HG02571 (cell line): ENCODE results near the gene WAPL.
A peak's percentile ranks its signal among the peaks of the same experiment; 100 is the strongest.
"Not testable (repeated sequence)": the region's sequence is repeated elsewhere in the genome, so short reads cannot be mapped to it uniquely, and the experiment has no call there.

ENCODE experiments used
- ATAC-seq: cut with Tn5 transposase; IDR thresholded peaks from one replicate; pipeline ENCODE4 v1.9.1; 2021; ENCODE audit warnings: mild to moderate bottlenecking, moderate library complexity; ENCODE audit not compliant: unreplicated experiment

Gene WAPL

DNA sequence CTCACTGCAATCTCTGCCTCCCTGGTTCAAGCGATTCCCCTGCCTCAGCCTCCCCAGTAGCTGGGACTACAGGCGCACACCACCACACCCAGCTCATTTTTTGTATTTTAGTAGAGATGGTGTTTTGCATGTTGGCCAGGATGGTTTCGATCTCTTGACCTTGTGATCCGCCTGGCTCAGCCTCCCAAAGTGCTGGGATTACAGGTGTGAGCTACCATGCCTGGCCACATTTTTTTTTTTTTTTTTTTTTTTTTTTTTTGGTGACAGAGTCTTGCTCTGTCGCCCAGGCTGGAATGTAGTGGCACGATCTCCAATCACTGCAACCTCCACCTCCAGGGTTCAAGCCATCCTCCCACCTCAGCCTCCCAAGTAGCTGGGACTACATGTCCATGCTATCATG is 4.1 kb upstream of the WAPL start:
- ATAC-seq: not testable (repeated sequence)

DNA sequence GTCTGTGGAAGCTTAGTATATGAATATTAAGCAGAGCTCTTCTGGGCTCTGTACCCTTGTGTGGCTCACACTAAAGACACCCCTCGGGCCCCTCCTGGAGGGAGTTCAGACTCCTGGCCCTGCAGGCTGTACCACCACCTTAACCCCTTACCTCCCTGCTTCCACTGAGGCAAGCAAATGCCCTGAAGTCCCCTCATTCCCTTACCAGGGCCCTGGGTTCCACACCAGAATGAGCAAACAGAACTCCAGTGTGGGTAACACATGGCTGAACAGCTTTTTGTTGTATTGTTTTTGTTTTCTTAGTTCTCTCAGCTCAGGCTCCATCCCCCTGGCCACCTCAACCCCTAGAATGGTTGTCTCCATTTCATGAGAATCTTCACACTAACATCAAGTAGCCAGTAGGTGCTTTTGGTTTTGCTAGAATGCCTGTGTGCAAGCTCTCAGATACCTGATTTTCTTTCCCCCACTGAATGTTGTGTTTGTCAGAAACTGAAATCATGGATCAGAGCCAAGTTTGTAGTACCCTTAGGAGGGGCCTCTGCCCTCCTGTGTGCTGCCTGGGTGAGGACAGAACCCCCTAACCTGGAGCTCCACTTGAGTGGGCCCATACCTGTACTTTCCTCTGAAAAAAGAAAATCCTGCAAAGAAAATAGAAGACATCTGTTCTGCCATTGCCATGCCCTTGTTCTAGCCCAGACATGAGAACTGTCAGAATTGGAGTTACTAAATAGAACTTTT is 2.8 kb upstream of the WAPL start:
- no peak for ATAC-seq

DNA sequence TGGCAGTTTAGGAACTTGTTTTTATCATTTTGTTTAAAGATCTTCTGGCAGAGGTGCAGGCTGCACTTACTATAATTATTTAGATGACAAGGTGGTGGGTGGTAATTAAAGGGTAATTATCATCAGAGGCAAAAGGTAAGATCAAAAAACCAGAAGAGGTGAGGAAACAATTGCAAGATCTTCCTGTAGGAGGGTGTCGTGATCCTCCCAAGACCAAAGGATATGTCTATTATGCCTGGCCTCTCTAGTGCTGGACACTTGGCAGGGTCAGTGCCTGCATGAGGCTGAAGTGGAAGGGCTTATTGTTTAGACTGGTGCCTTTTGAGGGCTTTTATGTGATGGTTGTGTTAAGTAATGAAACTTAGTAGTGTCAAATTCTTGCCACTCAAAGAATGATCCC is 1.8 kb upstream of the WAPL start:
- no peak for ATAC-seq

DNA sequence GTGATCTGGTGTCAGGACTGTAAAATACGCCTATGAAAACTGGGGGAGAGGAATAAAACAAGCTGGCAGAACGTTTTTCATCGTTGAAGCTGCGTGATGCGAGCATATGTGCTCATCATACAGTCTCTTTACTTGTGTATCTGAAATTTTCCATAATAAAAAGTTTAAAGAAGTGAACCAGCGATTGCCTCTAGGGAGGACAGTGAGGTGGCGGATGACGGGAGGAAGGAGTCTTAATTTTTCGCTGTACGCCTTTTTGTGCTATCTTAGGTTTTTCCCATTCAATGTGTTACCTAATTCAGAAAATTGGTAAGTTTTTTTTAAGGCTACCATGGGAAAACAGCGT is 891 bp upstream of the WAPL start:
- ATAC-seq: no peak

DNA sequence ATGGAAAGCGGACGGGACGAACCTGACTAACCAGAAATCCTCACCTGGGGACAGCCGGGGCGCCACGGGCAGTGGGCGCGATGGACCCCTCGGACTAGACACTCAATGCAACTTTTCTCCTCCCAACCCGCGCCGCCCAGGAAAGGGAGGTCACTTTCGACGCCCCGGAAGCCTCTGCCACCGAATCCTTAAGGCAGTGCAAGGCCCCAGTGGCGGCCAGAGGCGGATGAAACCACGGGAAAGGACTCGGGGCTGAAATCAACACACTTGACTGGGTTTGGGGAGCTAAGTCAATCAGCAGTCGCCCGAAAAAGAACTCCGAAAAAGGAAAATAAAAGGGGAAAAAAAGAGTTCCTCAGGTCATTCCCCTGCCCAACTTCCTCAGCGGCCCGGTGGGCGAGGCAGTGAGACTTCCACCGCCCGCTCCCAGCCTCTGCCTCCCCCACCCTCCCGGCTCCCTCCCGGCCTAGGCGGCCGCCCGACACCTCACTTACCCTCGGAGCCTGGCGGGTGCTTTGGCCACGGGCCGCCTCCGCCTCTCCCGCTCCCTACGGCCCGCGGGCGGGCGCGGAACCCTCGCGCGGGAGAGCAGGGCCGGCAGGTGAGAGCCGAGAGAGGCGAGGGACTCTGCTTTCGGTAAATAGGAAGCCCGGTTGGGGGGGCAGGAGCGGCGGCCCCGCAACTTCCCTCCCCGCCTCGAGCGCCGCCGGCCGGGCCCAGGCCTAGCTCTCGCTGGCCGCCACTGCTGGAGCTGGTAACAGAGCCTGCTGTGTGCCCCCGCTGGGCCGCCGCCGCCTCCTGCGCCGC is 518 bp downstream of the WAPL start:
- peak; percentile 21 for ATAC-seq

DNA sequence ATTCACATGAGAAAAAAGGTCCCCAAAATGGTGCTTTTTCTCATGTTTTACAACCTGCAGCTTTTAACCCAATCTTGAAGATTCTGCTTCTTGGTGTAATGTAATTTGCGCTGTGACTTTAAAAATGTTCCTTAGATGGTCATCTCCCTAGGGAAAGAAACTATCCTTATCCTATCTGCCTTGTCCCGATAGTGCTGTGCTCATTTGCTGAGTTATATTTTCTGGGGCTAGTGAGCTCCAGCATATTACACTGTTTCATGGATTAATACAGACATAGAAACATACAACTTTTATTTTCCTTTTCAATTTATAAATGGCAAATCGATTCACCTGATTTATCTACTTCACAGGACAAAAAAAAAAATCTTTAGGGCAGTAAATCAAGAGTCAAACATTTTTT is 2.8 kb downstream of the WAPL start:
- no peak for ATAC-seq

DNA sequence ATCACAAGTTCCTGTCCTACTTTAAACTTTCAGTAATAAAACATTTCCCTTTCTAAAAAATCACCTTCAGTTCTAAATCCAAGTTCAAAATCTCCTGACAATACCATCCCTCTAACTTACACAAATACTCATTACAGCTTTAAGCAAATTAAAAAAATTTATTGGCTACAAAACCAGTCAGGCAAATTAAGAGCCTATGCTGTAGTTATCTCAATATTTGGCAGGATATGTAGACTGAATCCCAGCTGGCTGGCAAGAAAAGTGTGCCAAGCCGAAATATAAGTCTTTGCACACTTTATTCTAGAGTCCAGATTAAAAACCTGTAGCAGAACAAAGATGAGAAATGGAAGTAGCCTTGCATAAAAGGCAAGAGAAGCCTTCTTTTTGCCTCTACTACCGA is 9.5 kb downstream of the WAPL start:
- ATAC-seq: no peak

DNA sequence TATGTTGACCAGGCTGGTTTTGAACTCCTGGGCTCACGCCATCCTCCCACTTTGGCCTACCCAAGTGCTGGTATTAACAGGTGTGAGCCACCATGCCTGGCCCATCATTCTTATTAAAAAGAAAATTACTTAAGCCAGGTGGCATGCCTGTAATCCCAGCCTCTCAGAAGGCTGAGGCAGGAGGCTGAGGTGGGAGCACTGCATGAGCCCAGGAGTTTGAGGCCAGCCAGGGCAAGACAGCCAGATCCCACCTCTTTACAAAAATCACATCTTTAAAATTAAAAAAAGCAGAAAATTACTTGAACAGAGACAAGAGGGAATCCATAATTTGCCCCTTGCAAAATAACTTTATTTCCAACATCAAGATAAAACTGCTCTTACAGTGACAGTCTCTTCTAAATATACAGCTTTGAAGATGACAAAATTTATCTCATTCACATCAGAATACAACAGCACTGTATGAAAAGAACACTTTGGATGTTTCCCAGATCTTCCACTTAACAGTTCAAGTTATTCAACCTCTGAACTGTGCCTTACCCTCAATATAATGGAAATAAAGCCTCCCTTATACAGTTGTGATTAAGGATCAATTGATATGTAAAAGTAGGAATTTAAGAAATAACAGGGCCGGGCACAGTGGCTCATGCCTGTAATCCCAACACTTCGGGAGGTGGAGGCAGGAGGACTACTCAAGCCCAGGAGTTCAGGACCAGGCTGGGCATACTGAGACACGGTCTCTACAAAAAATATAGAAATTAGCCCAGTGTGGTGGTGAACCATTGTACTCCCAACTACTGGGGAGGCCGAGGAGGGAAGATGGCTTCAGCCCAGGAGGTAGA is 10.3 kb downstream of the WAPL start:
- no peak for ATAC-seq

DNA sequence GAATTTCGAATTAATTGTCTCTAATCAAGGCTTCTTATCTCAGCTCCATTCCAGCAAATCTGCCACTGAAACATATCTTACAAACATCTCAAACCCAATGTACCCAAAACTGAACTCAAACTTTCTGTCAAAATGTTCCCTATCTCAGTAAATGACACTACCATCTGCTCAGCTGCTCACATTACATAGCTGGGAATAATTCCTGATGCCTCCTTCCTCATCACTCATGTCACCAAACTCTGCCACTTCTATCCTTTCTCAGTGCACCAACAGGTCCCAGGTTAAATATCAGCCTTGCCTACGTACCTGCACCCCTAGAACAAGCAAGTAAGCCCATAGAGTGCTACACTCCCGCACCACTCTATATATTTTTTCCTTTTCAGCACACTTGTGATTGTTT is 12.4 kb downstream of the WAPL start:
- no peak for ATAC-seq

DNA sequence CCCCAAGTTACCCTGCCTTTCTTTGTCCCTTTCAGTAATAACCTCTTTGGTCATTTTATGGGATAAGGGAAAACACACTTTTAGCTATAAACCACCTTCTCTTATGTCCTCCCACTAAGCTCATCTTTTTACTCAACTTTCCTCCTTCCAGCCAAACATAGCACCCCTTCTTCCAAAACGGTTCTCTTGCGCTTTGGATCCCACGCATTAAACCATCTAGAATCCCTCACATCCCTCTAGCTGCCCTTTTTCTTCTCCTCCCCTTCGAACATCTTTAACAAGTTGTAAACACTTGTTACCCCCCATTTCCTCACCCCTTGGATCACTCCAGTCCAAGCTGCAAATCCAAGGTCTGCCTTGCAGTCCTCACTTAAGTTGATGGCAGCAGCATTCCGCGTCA is 13.4 kb downstream of the WAPL start:
- no peak for ATAC-seq

DNA sequence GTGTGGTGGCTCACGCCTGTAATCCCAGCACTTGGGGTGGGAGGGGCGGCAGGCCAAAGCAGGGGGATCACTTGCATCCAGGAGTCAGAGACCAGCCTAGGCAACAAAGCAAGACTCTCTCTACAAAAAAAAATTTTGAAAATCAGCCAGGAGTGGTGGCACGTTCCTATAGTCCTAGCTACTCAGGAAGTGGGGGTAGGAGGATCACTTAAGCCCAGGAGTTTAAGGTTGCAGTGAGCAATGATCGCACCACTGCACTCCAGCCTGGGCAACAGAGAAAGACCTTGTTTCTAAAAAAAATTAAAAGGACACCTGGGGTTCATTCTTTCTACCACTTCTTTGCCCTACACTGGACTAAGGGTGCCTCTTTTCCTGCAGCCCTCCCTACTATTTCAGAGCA is 15.1 kb downstream of the WAPL start:
- no peak for ATAC-seq

DNA sequence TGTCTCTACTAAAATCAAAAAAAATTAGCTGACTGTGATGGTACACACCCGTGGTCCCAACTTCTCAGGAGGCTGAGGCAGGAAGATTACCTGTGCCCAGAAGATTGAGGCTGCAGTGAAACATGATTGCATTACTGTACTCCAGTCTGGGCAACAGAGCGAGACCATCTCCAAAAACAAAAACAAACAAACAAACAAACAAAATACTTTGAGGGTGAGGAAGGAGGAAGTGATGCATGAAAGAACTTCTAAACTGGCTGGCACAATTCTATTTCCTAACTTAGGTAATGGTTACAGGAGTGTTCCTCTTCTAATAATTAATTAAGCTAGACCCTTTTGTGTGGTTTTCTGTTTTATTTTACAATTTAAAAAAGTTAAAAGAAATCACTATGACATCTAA is 15.5 kb downstream of the WAPL start:
- ATAC-seq: no peak

DNA sequence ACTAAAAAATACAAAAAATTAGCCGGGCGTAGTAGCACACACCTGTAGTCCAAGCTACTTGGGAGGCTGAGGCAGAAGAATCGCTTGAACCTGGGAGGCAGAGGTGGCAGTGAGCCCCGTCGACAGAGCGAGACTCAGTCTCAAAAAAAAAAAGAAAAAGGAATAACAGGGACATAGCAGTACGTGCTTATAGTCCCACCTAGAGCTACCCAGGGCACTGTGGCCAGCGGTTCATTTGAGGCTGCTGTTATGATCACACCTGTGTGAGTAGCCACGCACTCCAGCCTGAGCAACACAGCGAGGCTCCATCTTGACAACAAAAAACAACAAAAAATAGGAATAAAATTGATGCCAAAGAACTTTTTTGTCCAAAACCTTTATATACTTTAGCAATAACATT is 17.1 kb downstream of the WAPL start:
- ATAC-seq: no peak

DNA sequence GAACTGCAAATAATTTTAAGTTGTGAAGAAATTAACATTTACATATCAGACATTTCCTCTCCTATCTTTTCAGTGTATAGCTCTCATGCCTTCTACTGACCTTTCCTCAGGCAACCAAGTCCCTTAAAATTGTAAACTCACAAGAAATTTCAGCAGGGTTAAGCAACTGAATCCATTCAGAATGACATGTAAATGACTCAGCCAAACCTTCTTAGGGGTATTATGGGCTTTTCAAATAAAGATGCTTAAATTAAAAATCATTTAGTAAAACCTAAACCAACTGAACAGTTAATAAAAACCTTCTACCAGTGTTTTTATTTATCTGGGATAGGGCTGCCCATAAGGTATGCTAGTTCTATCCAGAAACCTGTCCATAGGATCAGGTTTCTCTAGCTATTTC is 20.7 kb downstream of the WAPL start:
- no peak for ATAC-seq

DNA sequence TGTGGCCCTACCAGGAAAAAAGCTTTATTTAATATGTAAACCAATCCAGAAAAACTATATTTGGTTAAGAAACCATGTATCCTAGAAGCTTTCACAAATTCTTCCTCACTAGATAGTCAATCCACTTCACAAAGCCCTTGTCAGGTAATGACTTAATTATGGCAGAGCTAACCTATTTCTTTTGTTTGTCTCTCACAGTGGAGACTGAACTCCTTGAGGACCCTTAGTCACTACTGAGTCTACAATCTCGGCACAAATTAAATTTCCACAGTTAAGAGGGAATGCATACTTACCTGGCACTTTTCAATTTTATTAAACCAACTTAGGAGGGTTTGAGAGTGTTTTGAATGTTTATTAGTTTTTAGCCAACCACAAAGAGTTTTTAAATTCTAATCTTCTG is 23.0 kb downstream of the WAPL start:
- no peak for ATAC-seq

DNA sequence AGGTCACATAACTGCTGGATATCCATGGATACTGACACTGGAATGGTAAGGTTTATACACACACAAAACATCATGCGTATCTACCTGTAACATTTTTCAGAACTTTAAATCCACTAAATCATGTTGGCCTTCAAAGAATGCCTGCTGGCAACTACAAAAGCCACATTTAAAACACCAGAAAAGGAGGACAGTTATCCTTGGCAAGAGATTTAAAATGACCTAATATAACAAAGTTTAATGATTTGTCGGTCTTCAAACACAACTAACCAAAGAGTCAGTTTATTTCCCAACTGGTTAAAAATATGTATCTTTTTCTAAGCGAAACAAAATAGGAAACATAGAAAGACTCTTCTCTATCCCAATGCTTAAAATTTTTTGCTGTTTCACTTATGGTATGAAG is 24.0 kb downstream of the WAPL start:
- no peak for ATAC-seq

DNA sequence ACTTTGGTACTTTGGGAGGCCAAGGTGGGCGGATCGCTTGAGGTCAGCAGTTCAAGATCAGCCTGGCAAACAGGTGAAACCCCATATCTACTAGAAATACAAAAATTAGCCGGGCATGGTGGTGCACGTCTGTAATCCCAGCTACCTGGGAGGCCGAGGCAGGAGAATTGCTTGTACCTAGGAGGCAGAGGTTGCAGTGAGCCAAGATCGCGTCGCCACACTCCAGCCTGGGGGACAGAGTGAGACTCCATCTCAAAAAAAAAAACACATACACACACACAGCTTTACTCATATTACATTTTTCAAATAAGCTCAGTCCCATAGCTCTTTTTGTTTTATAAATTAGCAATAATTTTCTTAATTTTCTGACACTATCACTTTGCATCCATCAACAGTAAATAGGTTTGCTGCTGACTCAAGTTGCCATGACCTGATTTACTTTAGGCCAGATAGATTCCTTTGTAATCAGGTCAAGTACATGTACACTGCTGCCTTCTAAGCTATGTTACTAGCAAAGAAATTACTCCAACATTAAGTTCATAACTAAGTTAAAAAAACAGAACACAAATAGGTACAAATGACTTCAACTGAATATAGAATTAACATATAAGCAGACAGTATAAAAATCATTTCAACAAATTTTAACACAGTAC is 31.5 kb downstream of the WAPL start:
- ATAC-seq: no peak

DNA sequence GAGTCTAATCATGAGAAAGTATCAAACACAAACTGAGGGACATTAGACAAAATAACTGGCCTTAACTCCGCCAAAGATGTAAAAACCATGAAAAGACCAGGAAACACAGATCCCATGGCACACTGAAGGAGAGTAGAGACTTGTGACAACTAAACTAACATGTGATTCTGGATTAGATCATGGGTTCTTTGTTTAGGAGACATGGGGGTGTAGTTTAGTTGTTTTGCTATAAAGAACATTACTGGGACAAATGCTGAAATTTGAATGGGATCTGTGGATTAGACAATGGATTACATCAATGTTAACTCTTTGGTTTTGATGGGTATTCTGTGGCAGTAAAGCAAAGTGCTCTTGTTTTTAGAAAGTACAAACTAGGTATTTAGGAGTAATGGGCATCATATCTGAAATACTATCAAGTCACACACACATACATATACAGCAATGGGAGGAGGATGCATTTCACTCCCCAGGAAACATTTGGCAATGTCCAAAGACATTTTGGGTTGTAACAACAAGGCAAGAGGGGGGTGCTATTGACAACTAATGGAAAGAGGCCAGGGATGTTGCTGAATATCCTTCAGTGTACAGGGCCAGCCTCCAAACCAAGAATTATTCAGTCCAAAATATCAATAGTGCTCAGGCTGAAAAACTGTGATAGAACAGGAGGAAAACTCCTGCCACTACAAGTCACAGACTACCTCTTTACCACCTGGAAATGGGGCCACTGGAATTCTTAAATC is 32.4 kb downstream of the WAPL start:
- ATAC-seq: no peak

DNA sequence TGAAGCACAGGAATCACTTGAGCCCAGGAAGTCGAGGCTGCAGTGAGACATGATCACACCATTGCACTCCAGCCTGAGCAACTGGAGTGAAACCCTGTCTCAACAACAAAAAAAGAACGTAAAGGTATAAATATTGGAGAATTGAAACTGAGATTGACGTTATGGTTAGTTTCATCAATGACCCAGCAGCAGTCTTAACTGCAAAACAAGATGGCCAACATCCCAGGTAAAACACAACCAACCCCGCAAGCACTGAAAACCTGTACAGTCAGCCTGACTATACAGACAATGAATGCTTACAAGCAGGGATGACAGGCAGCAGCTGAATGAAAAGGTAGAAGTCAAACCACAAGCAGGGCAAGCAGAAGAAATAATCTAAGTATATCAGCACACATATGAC is 34.7 kb downstream of the WAPL start:
- no peak for ATAC-seq

DNA sequence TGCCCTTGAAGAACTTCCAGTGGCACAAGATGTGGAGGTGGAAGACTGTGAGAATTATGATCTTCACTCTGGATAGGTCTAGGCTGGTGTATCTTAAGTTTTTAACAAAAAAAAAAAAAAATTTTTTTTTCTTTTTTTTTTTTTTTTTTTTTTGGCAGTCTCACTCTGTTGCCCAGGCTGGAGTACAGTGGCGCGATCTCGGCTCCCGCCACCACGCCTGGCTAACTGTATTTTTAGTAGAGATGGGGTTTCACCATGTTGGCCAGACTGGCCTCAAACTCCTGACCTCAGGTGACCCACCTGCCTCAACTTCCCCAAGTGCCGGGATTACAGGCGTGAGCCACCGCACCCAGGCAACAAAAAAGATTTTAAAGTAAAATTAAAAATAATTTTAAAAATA is 37.9 kb downstream of the WAPL start:
- no peak for ATAC-seq

DNA sequence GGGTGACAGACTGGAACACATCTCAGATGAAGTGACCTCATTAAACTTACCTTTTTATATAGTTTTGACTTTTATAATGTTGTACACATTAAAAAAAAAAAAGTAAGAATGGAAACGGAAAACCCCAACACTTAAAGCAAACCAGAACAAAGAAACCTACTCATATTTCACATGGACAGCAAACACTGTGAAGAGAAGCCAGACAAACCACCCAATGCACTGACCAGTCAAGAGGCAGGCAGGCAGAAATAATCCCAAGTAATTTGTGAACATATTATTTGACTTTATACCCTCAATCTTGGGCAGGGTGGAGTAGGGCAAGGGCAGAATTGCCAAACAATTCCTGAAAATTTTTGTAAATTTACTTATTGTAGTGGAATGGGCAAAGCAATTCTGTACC is 39.8 kb downstream of the WAPL start:
- ATAC-seq: no peak
